ENCODE results near the gene PDE7B.

Gene PDE7B

DNA sequence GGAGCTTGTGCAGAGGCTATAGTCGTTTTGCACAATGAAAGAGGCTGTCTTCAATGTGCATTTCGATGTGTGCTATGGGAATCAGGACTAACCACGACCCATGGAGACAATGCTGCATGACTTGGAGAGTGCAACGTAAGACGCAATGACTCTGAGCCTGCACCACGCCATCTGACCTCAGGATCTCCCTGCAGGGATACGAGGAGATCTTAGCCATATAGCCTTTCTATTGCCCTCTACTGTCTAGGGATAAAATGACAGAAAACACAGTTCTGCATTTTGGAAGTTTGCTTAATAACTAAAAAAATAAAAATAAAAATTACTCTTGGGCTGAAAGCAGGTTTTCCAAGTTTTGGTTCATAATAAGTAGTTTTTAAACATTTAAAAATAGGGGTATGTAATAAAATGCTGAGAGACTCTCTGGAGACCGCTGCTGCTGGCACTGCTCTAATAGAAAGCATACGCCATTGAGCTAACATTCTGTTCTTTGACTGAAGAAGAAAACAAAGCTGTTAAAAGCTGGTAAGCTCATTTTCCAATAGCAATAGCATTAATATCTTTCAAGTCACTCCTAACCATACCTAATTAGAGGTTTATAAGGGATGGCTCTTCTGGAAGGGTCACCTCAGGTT lies 87.2 kb downstream of the PDE7B start:
- TF ChIP-seq TAF1 (IDR thresholded peaks at IDR 0.05; ENCODE audit: low read depth, low read length) (no peak), POLR2AphosphoS5 (IDR thresholded peaks at IDR 0.05; ENCODE audit: low read depth, low read length) (no peak), PAX5 (IDR thresholded peaks at IDR 0.05; ENCODE audit: insufficient read depth, low read length, severe bottlenecking) (no peak), SPI1 (IDR thresholded peaks at IDR 0.05; ENCODE audit: low read depth, low read length) (no peak), POU2F2 (IDR thresholded peaks at IDR 0.05; ENCODE audit: low read depth, low read length) (no peak), POLR2A (IDR thresholded peaks at IDR 0.05; ENCODE audit: low read depth, low read length) (no peak)
- no peak for FAIRE-seq

DNA sequence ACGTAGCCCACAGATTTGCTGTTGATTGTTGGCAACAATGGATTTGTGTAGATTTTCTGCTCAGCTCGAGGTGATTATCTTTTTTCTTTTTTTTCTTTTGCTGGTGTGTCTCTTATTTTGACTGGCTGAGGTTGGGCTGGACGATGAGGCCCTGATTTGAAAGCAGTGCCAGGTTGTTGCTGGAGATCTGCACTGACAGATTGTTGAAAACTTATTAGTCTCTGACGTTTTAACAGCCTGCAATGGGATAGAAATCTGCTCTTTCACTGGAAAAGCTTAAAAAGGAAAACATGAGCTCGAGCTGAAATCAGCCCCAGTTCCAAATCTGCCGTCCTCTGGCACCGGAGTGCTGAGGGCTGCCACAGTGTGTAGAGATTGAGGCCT lies 87.7 kb downstream of the PDE7B start:
- no peak for FAIRE-seq
- TF ChIP-seq POLR2AphosphoS5 (IDR thresholded peaks at IDR 0.05; ENCODE audit: low read depth, low read length) (no peak), PAX5 (IDR thresholded peaks at IDR 0.05; ENCODE audit: insufficient read depth, low read length, severe bottlenecking) (no peak), POLR2A (IDR thresholded peaks at IDR 0.05; ENCODE audit: low read depth, low read length) (no peak), TAF1 (IDR thresholded peaks at IDR 0.05; ENCODE audit: low read depth, low read length) (no peak)
- no peak for DNase-seq (ENCODE audit: insufficient read length, low spot score)

More for the DNA sequence above, 87.2 kb downstream of the PDE7B start:
- no peak for DNase-seq (ENCODE audit: insufficient read length, low spot score)

DNA sequence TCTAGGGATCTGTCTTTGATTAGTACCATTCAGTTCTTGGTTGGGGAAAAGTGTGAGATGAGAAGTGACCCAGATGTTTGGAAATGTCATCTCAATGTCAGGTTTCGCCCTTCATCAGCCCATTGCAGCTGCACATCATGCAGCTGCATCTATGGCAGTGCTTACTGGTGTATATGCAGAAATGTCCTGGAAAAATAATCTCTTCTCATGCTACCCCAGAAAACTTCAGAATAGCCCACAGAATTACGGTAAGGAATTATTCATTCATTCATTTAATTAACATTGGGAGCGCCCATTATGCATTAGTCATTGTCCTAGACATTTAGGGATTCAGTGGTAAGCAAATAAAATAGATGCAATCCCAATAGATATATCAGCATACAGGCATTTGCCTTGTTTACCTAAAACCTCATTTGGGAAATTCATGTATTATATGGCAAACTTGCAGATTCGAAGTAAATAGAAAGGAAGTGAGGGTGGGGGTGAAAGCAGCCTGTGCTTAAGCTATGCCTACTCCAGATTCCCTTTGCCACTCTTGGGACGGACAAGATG lies 89.2 kb downstream of the PDE7B start:
- DNase-seq (ENCODE audit: insufficient read length, low spot score) (no peak), FAIRE-seq (no peak)
- TF ChIP-seq POLR2AphosphoS5 (IDR thresholded peaks at IDR 0.05; ENCODE audit: low read depth, low read length), result no peak
- no peak for TF ChIP-seq TAF1 (IDR thresholded peaks at IDR 0.05; ENCODE audit: low read depth, low read length)
- TF ChIP-seq PAX5 (IDR thresholded peaks at IDR 0.05; ENCODE audit: insufficient read depth, low read length, severe bottlenecking), result no peak
- TF ChIP-seq POU2F2 (IDR thresholded peaks at IDR 0.05; ENCODE audit: low read depth, low read length), result no peak
- no peak for TF ChIP-seq POLR2A (IDR thresholded peaks at IDR 0.05; ENCODE audit: low read depth, low read length)
- no peak for TF ChIP-seq SPI1 (IDR thresholded peaks at IDR 0.05; ENCODE audit: low read depth, low read length)

DNA sequence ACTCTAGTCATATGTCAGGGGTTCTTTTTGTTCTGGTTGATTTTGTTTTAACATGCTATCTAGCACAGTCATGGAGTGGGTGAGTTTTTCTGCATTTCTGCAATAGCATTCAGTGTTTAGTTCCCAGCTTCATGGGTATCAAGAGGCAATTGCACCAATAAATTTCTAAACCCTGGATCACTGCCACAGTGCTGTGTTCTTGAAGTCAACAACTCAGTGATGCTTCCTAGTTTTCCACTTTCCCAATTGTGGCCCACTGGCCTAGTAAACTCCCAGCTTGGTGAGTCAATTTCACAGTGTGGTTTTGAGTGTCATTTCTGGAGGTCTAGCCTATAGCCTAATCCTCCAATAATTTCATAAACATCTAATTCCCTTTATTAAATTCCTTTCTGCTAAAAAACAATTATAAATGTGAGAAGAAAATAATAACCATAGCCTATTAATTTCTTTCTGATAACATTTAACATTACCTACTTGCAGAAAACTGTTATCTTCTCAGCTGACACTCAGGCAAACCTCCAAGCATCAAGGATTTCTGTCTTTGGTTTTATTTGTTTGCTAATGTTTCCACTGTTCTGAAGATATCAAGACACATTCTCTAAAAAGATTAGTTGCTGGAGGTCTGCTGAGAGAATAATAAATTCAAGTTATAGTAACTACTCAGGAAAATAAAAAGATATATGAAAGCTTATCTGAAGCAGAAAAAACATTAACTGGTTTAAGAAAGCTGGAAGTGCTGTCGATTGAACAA lies 89.9 kb downstream of the PDE7B start:
- TF ChIP-seq PAX5 (IDR thresholded peaks at IDR 0.05; ENCODE audit: insufficient read depth, low read length, severe bottlenecking), result no peak
- FAIRE-seq, result no peak
- DNase-seq (ENCODE audit: insufficient read length, low spot score), result no peak

DNA sequence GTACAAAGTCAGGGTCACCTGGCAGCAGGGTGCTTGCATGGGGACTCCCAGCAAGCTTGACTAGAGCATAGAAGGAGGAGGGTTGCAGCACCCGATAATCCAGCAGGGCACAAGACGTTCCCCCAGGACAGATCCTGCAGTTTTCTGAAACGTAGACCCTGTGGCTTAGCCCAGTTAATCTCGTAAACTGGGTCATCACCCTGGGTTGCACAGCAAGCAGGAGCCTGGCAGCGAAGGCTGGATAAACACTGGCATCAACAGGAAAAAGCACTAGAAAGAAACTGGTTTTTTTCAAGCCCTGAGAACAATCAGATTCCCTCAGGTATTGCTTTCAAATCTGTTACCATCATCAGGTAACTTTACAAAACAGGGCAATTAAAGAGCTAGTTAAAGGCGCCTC lies 92.6 kb downstream of the PDE7B start:
- FAIRE-seq (no peak), DNase-seq (ENCODE audit: insufficient read length, low spot score) (no peak)
- TF ChIP-seq POLR2AphosphoS5 (IDR thresholded peaks at IDR 0.05; ENCODE audit: low read depth, low read length) (no peak), PAX5 (IDR thresholded peaks at IDR 0.05; ENCODE audit: insufficient read depth, low read length, severe bottlenecking) (no peak), TAF1 (IDR thresholded peaks at IDR 0.05; ENCODE audit: low read depth, low read length) (no peak), SPI1 (IDR thresholded peaks at IDR 0.05; ENCODE audit: low read depth, low read length) (no peak), POU2F2 (IDR thresholded peaks at IDR 0.05; ENCODE audit: low read depth, low read length) (no peak), POLR2A (IDR thresholded peaks at IDR 0.05; ENCODE audit: low read depth, low read length) (no peak)

DNA sequence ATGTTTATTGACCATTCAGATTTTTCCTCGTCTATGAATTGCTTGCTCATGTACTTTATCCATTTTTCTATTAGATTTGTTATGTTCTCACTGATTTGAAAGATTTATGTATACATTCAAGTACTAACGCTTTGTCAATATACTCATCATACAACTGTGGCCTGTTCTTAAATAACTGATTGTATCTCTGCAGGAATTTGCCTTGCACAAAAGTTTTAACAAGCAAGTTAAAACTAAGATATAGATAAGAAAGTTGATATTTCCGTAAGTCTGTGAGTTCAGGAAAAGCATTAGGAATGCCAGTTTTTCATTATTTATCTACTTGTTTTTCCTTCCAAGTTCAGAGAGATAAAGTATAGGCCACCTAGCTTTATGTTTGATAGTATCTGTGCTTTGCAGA lies 95.2 kb downstream of the PDE7B start:
- FAIRE-seq (no peak), DNase-seq (ENCODE audit: insufficient read length, low spot score) (no peak)
- TF ChIP-seq POLR2A (IDR thresholded peaks at IDR 0.05; ENCODE audit: low read depth, low read length) (no peak), PAX5 (IDR thresholded peaks at IDR 0.05; ENCODE audit: insufficient read depth, low read length, severe bottlenecking) (no peak)

DNA sequence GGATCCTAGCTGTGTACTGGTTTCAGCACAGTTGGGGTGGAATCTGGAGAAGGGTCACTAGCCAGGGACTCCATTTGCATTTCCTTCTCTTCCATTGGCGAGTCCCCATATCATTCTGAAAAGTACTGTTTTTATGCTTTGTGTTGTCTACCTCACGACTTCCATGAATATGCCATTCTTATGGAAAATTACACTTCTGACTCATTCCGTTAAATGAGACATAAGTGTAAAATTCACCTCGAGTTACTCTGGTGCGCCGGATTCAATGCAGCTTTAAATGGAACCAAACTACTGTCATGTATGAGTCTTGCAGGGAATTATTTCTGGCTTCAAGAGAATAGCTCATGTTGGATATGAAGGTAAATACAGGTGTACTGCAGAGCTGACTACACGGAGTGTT lies 99.2 kb downstream of the PDE7B start:
- DNase-seq (ENCODE audit: insufficient read length, low spot score) (no peak), FAIRE-seq (no peak)
- TF ChIP-seq PAX5 (IDR thresholded peaks at IDR 0.05; ENCODE audit: insufficient read depth, low read length, severe bottlenecking) (no peak), SPI1 (IDR thresholded peaks at IDR 0.05; ENCODE audit: low read depth, low read length) (no peak), TAF1 (IDR thresholded peaks at IDR 0.05; ENCODE audit: low read depth, low read length) (no peak), POLR2AphosphoS5 (IDR thresholded peaks at IDR 0.05; ENCODE audit: low read depth, low read length) (no peak), POU2F2 (IDR thresholded peaks at IDR 0.05; ENCODE audit: low read depth, low read length) (no peak)

DNA sequence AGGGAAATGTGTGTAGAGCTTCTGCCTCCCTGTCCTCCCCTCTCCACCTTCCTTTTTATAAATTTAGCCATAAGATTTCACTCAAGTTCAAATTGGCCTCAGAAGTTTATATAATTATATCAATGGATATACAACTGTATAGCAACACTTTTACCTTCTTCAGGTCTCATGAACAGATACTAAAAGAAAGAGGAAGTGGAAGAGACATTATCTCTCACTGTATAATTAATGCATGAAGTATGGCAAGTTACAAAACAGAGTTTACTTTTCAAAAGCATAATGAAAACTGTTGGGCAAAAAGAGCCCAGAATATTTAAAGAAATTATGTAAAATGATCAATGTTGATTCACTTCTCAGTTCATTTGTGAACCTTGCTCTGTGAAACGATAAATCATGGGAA lies 99.7 kb downstream of the PDE7B start:
- TF ChIP-seq PAX5 (IDR thresholded peaks at IDR 0.05; ENCODE audit: insufficient read depth, low read length, severe bottlenecking) (no peak), TAF1 (IDR thresholded peaks at IDR 0.05; ENCODE audit: low read depth, low read length) (no peak), SPI1 (IDR thresholded peaks at IDR 0.05; ENCODE audit: low read depth, low read length) (peak; percentile 80)
- DNase-seq (ENCODE audit: insufficient read length, low spot score), result no peak
- FAIRE-seq, result no peak

DNA sequence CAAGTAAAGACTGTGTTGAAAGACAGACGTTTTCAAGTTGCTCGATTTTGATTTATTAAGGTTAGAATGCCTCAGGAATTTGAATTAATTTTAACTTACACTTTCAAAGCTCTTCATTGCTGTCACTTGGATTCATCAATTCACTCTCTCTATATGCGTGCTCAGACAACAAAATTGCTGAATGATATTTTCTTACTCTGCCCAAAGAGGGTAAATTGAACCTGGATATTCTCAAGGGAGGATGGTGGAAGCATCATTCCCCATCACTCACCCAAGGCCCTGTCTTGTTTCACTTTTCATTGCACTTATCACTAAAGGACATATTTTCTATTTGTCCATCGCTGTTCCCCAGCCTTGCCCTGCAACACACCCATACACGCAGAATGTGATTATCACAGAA lies 102.3 kb downstream of the PDE7B start:
- no peak for FAIRE-seq
- DNase-seq (ENCODE audit: insufficient read length, low spot score), result no peak
- TF ChIP-seq SPI1 (IDR thresholded peaks at IDR 0.05; ENCODE audit: low read depth, low read length) (no peak), PAX5 (IDR thresholded peaks at IDR 0.05; ENCODE audit: insufficient read depth, low read length, severe bottlenecking) (no peak), TAF1 (IDR thresholded peaks at IDR 0.05; ENCODE audit: low read depth, low read length) (no peak), POLR2A (IDR thresholded peaks at IDR 0.05; ENCODE audit: low read depth, low read length) (no peak), POLR2AphosphoS5 (IDR thresholded peaks at IDR 0.05; ENCODE audit: low read depth, low read length) (no peak), POU2F2 (IDR thresholded peaks at IDR 0.05; ENCODE audit: low read depth, low read length) (no peak)

DNA sequence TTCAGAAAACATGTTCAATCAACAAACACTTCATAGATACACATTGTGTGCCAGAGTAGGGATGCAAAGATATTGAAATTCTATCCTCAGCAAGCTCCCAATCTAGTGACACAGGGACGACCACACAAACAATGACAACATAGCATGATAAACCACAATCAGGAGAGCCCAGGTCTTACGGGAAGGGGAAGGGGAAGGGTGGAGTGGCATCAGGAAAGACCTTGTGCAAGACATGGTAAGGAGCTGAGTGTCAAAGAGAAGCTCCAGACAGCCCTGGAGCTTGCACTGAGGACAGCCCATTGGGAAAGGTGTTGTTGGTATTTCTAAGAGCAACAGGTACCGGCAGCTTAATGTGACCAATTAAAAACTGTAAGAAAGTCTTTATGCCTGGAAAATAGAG lies 103.6 kb downstream of the PDE7B start:
- FAIRE-seq, result no peak
- no peak for DNase-seq (ENCODE audit: insufficient read length, low spot score)
- TF ChIP-seq POLR2AphosphoS5 (IDR thresholded peaks at IDR 0.05; ENCODE audit: low read depth, low read length), result no peak
- TF ChIP-seq POLR2A (IDR thresholded peaks at IDR 0.05; ENCODE audit: low read depth, low read length), result no peak
- TF ChIP-seq TAF1 (IDR thresholded peaks at IDR 0.05; ENCODE audit: low read depth, low read length), result no peak
- no peak for TF ChIP-seq POU2F2 (IDR thresholded peaks at IDR 0.05; ENCODE audit: low read depth, low read length)
- no peak for TF ChIP-seq PAX5 (IDR thresholded peaks at IDR 0.05; ENCODE audit: insufficient read depth, low read length, severe bottlenecking)
